Activated CD4-positive, alpha-beta T cell treated with anti-CD3 and anti-CD28 coated beads, Interleukin-2, amount 10 ng/mL, durations not matched to agents 24 days and 14 days (primary cell): ENCODE results near the gene SERF2. TPM values are rescaled to one million over a fixed set of nuclear protein-coding genes. Genes with fewer than 3 reads are reported as not detected.
"Not testable (repeated sequence)": the region's sequence is repeated elsewhere in the genome, so short reads cannot be mapped to it uniquely, and the experiment has no call there.

ENCODE experiments used
- DNase-seq: peaks from one replicate; pipeline ENCODE4 v3.0.0; 2022
- H3K27ac Mint-ChIP-seq: one replicate; pipeline ENCODE4 v1.8.0; 2022; ENCODE audit warnings: mild to moderate bottlenecking, mixed read lengths
- H3K27me3 Mint-ChIP-seq: one replicate; pipeline ENCODE4 v1.8.0; 2022; ENCODE audit warnings: mixed read lengths
- H3K36me3 Mint-ChIP-seq: one replicate; pipeline ENCODE4 v1.8.0; 2022; ENCODE audit warnings: low read depth, mild to moderate bottlenecking, mixed read lengths
- H3K4me1 Mint-ChIP-seq: one replicate; pipeline ENCODE4 v1.8.0; 2021; ENCODE audit warnings: mixed read lengths
- H3K4me3 Mint-ChIP-seq: one replicate; pipeline ENCODE4 v1.8.0; 2022; ENCODE audit warnings: mild to moderate bottlenecking, moderate library complexity, mixed read lengths
- H3K9me3 Mint-ChIP-seq: one replicate; pipeline ENCODE4 v1.8.0; 2021; ENCODE audit warnings: mixed read lengths
- intact Hi-C: fragments of 100-400 bp; cut with micrococcal nuclease; formaldehyde crosslinking; loops from one replicate; pipeline ENCODE4 v1.15.1; 2023
- total RNA-seq: library from RNA; stranded (reverse); gene quantifications from 2 replicates; pipeline ENCODE4 v1.2.3, GENCODE V29; 2022

SERF2 gene
- total RNA-seq, 1 donor from 2014 or later: 524 TPM

GRCh38 chr15:43828061-43828657, 36.0 kb downstream of the SERF2 start:
- Mint-ChIP-seq H3K9me3 (peaks cover 5% of the 10 kb centered on the region), H3K27ac (peak overlapping the region; percentile 92), H3K4me1 (peaks cover 44% of the 10 kb centered on the region), H3K27me3 (no peaks in the 10 kb centered on the region), H3K36me3 (peaks cover 40% of the 10 kb centered on the region), H3K4me3 (peak overlapping the region; percentile 90)
- intact Hi-C loops: loop anchor here (10.0 kb wide), 2 partner anchors 717 to 897 kb away; no protein-coding TSS in a partner anchor
- peak; percentile 76 for DNase-seq

GRCh38 chr15:43829951-43830540, 37.9 kb downstream of the SERF2 start:
- Mint-ChIP-seq H3K27ac (peak overlapping the region; percentile 75), H3K4me3 (peak overlapping the region; percentile 90), H3K4me1 (peaks cover 34% of the 10 kb centered on the region), H3K36me3 (peaks cover 44% of the 10 kb centered on the region)
- not testable (repeated sequence) for H3K9me3 Mint-ChIP-seq, H3K27me3 Mint-ChIP-seq, DNase-seq
- intact Hi-C loops: loop anchor here (10.0 kb wide), 2 partner anchors 715 to 895 kb away; no protein-coding TSS in a partner anchor

- DNase-seq, intact Hi-C loops, H3K27me3 Mint-ChIP-seq, H3K27ac Mint-ChIP-seq, H3K9me3 Mint-ChIP-seq: not testable (repeated sequence)
- peak overlapping the region; percentile 28 for H3K4me3 Mint-ChIP-seq
- H3K36me3 Mint-ChIP-seq: peaks cover 48% of the 10 kb centered on the region
- H3K4me1 Mint-ChIP-seq: peaks cover 34% of the 10 kb centered on the region
These were observed 38.7 kb downstream of the SERF2 start for GRCh38 chr15:43830691-43831275.

GRCh38 chr15:43831519-43832052, 39.5 kb downstream of the SERF2 start:
- H3K27me3 Mint-ChIP-seq, H3K9me3 Mint-ChIP-seq, intact Hi-C loops, DNase-seq: not testable (repeated sequence)
- peaks cover 30% of the 10 kb centered on the region for H3K4me1 Mint-ChIP-seq
- H3K36me3 Mint-ChIP-seq: peaks cover 55% of the 10 kb centered on the region
- H3K27ac Mint-ChIP-seq: peak overlapping the region; percentile 35
- peak overlapping the region; percentile 66 for H3K4me3 Mint-ChIP-seq

- intact Hi-C loops, H3K9me3 Mint-ChIP-seq, H3K27me3 Mint-ChIP-seq, H3K27ac Mint-ChIP-seq, DNase-seq: not testable (repeated sequence)
- peaks cover 54% of the 10 kb centered on the region for H3K36me3 Mint-ChIP-seq
- H3K4me3 Mint-ChIP-seq: peak overlapping the region; percentile 66
- peaks cover 29% of the 10 kb centered on the region for H3K4me1 Mint-ChIP-seq
These were observed 40.4 kb downstream of the SERF2 start for GRCh38 chr15:43832485-43832884.

GRCh38 chr15:43845421-43845820, 53.3 kb downstream of the SERF2 start:
- no peak for DNase-seq
- Mint-ChIP-seq H3K4me3 (no peak overlapping the region), H3K9me3 (no peaks in the 10 kb centered on the region), H3K27ac (no peak overlapping the region), H3K36me3 (peaks cover 44% of the 10 kb centered on the region), H3K27me3 (no peaks in the 10 kb centered on the region), H3K4me1 (peaks cover 2% of the 10 kb centered on the region)
- intact Hi-C loops: no loop called here

Other genes starting within 250 kb of the SERF2 start
- 57.8 and 60.0 TPM in 2 replicates for gene PPIP5K1, start 202.1 kb upstream of the SERF2 start, total RNA-seq
- gene CKMT1B, start 198.3 kb upstream of the SERF2 start, total RNA-seq: 0.66 and 0.77 TPM in 2 replicates
- 0.05 and 0.45 TPM in 2 replicates for gene STRC, start 173.5 kb upstream of the SERF2 start, total RNA-seq
- 8.9 and 10.0 TPM in 2 replicates for gene CATSPER2, start 143.5 kb upstream of the SERF2 start, total RNA-seq
- gene CKMT1A, start 98.5 kb upstream of the SERF2 start, total RNA-seq: 0.28 and 0.66 TPM in 2 replicates
- 313 and 336 TPM in 2 replicates for gene PDIA3, start 45.9 kb upstream of the SERF2 start, total RNA-seq
- gene ELL3, start 15.4 kb upstream of the SERF2 start, total RNA-seq: 1.2 and 1.3 TPM in 2 replicates
- 0.28 and 0.33 TPM in 2 replicates for gene SERINC4, start 7.9 kb downstream of the SERF2 start, total RNA-seq
- gene HYPK, start 8.3 kb downstream of the SERF2 start, total RNA-seq: 20.3 and 33.8 TPM in 2 replicates
- gene MFAP1, start 32.4 kb downstream of the SERF2 start, total RNA-seq: 49.3 and 51.3 TPM in 2 replicates
- 76.6 and 80.4 TPM in 2 replicates for gene WDR76, start 34.7 kb downstream of the SERF2 start, total RNA-seq